Measurements from ENCODE around the gene SIX2. TPM values are rescaled to one million over a fixed set of nuclear protein-coding genes. Genes with fewer than 3 reads are reported as not detected.
"Not testable (repeated sequence)": the region's sequence is repeated elsewhere in the genome, so short reads cannot be mapped to it uniquely, and the experiment has no call there.

Gene SIX2
- polyA plus RNA-seq, 2 donors, result 0.04 to 0.09 TPM

- Histone ChIP-seq H3K4me1 (ENCODE audit: control insufficient read depth in 2 of 2, insufficient read depth in 2 of 2, low read length in 1 of 2) (no peaks in the 10 kb centered on the region), H3K4me3 (ENCODE audit: low read depth in 1 of 2, low read length in 2 of 2) (no peak overlapping the region), H3K27ac (ENCODE audit: low read depth in 2 of 2, low read length in 1 of 2) (no peak overlapping the region), H3K9me3 (ENCODE audit: control insufficient read depth in 2 of 2, insufficient read depth in 1 of 2, low read depth in 1 of 2, low read length in 1 of 2) (no peaks in the 10 kb centered on the region), H3K36me3 (ENCODE audit: control insufficient read depth in 2 of 2, insufficient read depth in 2 of 2, low read length in 1 of 2) (no peaks in the 10 kb centered on the region), H3K27me3 (ENCODE audit: control insufficient read depth in 1 of 2, insufficient read depth in 2 of 2, low read length in 2 of 2) (no peaks in the 10 kb centered on the region)
- WGBS, 2 donors, result 45 to 49% methylated on average over 5 of the region's 6 CpGs
Measured at GRCh38 chr2:45043174-45043573, 33.9 kb upstream of the SIX2 start.

GRCh38 chr2:45042401-45042800 lies 33.1 kb upstream of the SIX2 start:
- H3K27ac ChIP-seq (ENCODE audit: low read depth in 2 of 2, low read length in 1 of 2), result no peak overlapping the region
- H3K4me1 ChIP-seq (ENCODE audit: control insufficient read depth in 2 of 2, insufficient read depth in 2 of 2, low read length in 1 of 2), result no peaks in the 10 kb centered on the region
- H3K36me3 ChIP-seq (ENCODE audit: control insufficient read depth in 2 of 2, insufficient read depth in 2 of 2, low read length in 1 of 2), result no peaks in the 10 kb centered on the region
- no peaks in the 10 kb centered on the region for H3K27me3 ChIP-seq (ENCODE audit: control insufficient read depth in 1 of 2, insufficient read depth in 2 of 2, low read length in 2 of 2)
- WGBS, 2 donors, result 65 to 77% methylated on average over 2 of the region's 2 CpGs
- no peaks in the 10 kb centered on the region for H3K9me3 ChIP-seq (ENCODE audit: control insufficient read depth in 2 of 2, insufficient read depth in 1 of 2, low read depth in 1 of 2, low read length in 1 of 2)
- H3K4me3 ChIP-seq (ENCODE audit: low read depth in 1 of 2, low read length in 2 of 2), result no peak overlapping the region

GRCh38 chr2:45040786-45041185 lies 31.5 kb upstream of the SIX2 start:
- Histone ChIP-seq H3K9me3 (ENCODE audit: control insufficient read depth in 2 of 2, insufficient read depth in 1 of 2, low read depth in 1 of 2, low read length in 1 of 2) (no peaks in the 10 kb centered on the region), H3K4me3 (ENCODE audit: low read depth in 1 of 2, low read length in 2 of 2) (no peak overlapping the region), H3K36me3 (ENCODE audit: control insufficient read depth in 2 of 2, insufficient read depth in 2 of 2, low read length in 1 of 2) (no peaks in the 10 kb centered on the region), H3K4me1 (ENCODE audit: control insufficient read depth in 2 of 2, insufficient read depth in 2 of 2, low read length in 1 of 2) (no peaks in the 10 kb centered on the region), H3K27me3 (ENCODE audit: control insufficient read depth in 1 of 2, insufficient read depth in 2 of 2, low read length in 2 of 2) (no peaks in the 10 kb centered on the region), H3K27ac (ENCODE audit: low read depth in 2 of 2, low read length in 1 of 2) (no peak overlapping the region)

GRCh38 chr2:45039804-45040203 lies 30.6 kb upstream of the SIX2 start:
- WGBS, 2 donors, result 71 to 82% methylated on average over 5 of the region's 5 CpGs
- not testable (repeated sequence) for H3K27ac ChIP-seq (ENCODE audit: low read depth in 2 of 2, low read length in 1 of 2); H3K4me1 ChIP-seq (ENCODE audit: control insufficient read depth in 2 of 2, insufficient read depth in 2 of 2, low read length in 1 of 2)

GRCh38 chr2:45038861-45039260 lies 29.6 kb upstream of the SIX2 start:
- not testable (repeated sequence) for H3K4me1 ChIP-seq (ENCODE audit: control insufficient read depth in 2 of 2, insufficient read depth in 2 of 2, low read length in 1 of 2); H3K27me3 ChIP-seq (ENCODE audit: control insufficient read depth in 1 of 2, insufficient read depth in 2 of 2, low read length in 2 of 2); H3K9me3 ChIP-seq (ENCODE audit: control insufficient read depth in 2 of 2, insufficient read depth in 1 of 2, low read depth in 1 of 2, low read length in 1 of 2); H3K4me3 ChIP-seq (ENCODE audit: low read depth in 1 of 2, low read length in 2 of 2); H3K36me3 ChIP-seq (ENCODE audit: control insufficient read depth in 2 of 2, insufficient read depth in 2 of 2, low read length in 1 of 2); H3K27ac ChIP-seq (ENCODE audit: low read depth in 2 of 2, low read length in 1 of 2)
- WGBS, 2 donors, result 74% methylated on average over 5 of the region's 5 CpGs

More at GRCh38 chr2:45039804-45040203, 30.6 kb upstream of the SIX2 start:
- not testable (repeated sequence) for H3K4me3 ChIP-seq (ENCODE audit: low read depth in 1 of 2, low read length in 2 of 2); H3K27me3 ChIP-seq (ENCODE audit: control insufficient read depth in 1 of 2, insufficient read depth in 2 of 2, low read length in 2 of 2); H3K9me3 ChIP-seq (ENCODE audit: control insufficient read depth in 2 of 2, insufficient read depth in 1 of 2, low read depth in 1 of 2, low read length in 1 of 2); H3K36me3 ChIP-seq (ENCODE audit: control insufficient read depth in 2 of 2, insufficient read depth in 2 of 2, low read length in 1 of 2)

GRCh38 chr2:45033302-45033701 lies 24.1 kb upstream of the SIX2 start:
- Histone ChIP-seq H3K9me3 (ENCODE audit: control insufficient read depth in 2 of 2, insufficient read depth in 1 of 2, low read depth in 1 of 2, low read length in 1 of 2) (peaks cover 0 to 2% of the 10 kb centered on the region in 2 donors), H3K27me3 (ENCODE audit: control insufficient read depth in 1 of 2, insufficient read depth in 2 of 2, low read length in 2 of 2) (no peaks in the 10 kb centered on the region), H3K4me3 (ENCODE audit: low read depth in 1 of 2, low read length in 2 of 2) (no peak overlapping the region), H3K4me1 (ENCODE audit: control insufficient read depth in 2 of 2, insufficient read depth in 2 of 2, low read length in 1 of 2) (no peaks in the 10 kb centered on the region), H3K27ac (ENCODE audit: low read depth in 2 of 2, low read length in 1 of 2) (no peak overlapping the region), H3K36me3 (ENCODE audit: control insufficient read depth in 2 of 2, insufficient read depth in 2 of 2, low read length in 1 of 2) (no peaks in the 10 kb centered on the region)
- WGBS, 2 donors, result 81 to 86% methylated on average over 4 of the region's 4 CpGs

- Histone ChIP-seq H3K9me3 (ENCODE audit: control insufficient read depth in 2 of 2, insufficient read depth in 1 of 2, low read depth in 1 of 2, low read length in 1 of 2) (peaks cover 0 to 2% of the 10 kb centered on the region in 2 donors), H3K36me3 (ENCODE audit: control insufficient read depth in 2 of 2, insufficient read depth in 2 of 2, low read length in 1 of 2) (no peaks in the 10 kb centered on the region), H3K4me3 (ENCODE audit: low read depth in 1 of 2, low read length in 2 of 2) (no peak overlapping the region), H3K4me1 (ENCODE audit: control insufficient read depth in 2 of 2, insufficient read depth in 2 of 2, low read length in 1 of 2) (no peaks in the 10 kb centered on the region), H3K27me3 (ENCODE audit: control insufficient read depth in 1 of 2, insufficient read depth in 2 of 2, low read length in 2 of 2) (no peaks in the 10 kb centered on the region), H3K27ac (ENCODE audit: low read depth in 2 of 2, low read length in 1 of 2) (no peak overlapping the region)
- 72 to 77% methylated on average over 3 of the region's 3 CpGs for WGBS, 2 donors
Measured at GRCh38 chr2:45031028-45031427, 21.8 kb upstream of the SIX2 start.

- 77 to 78% methylated on average over 4 of the region's 4 CpGs for WGBS, 2 donors
Measured at GRCh38 chr2:45030553-45030952, 21.3 kb upstream of the SIX2 start.

GRCh38 chr2:45029215-45029614 lies 20.0 kb upstream of the SIX2 start:
- H3K4me1 ChIP-seq (ENCODE audit: control insufficient read depth in 2 of 2, insufficient read depth in 2 of 2, low read length in 1 of 2), result peaks cover 0 to 2% of the 10 kb centered on the region in 2 donors
- H3K36me3 ChIP-seq (ENCODE audit: control insufficient read depth in 2 of 2, insufficient read depth in 2 of 2, low read length in 1 of 2), result no peaks in the 10 kb centered on the region
- 64 to 71% methylated on average over 6 of the region's 6 CpGs for WGBS, 2 donors
- H3K9me3 ChIP-seq (ENCODE audit: control insufficient read depth in 2 of 2, insufficient read depth in 1 of 2, low read depth in 1 of 2, low read length in 1 of 2), result peaks cover 0 to 2% of the 10 kb centered on the region in 2 donors
- no peaks in the 10 kb centered on the region for H3K27me3 ChIP-seq (ENCODE audit: control insufficient read depth in 1 of 2, insufficient read depth in 2 of 2, low read length in 2 of 2)
- no peak overlapping the region for H3K4me3 ChIP-seq (ENCODE audit: low read depth in 1 of 2, low read length in 2 of 2)
- H3K27ac ChIP-seq (ENCODE audit: low read depth in 2 of 2, low read length in 1 of 2), result no peak overlapping the region

More at GRCh38 chr2:45030553-45030952, 21.3 kb upstream of the SIX2 start:
- no peaks in the 10 kb centered on the region for H3K4me1 ChIP-seq (ENCODE audit: control insufficient read depth in 2 of 2, insufficient read depth in 2 of 2, low read length in 1 of 2)
- peaks cover 0 to 2% of the 10 kb centered on the region in 2 donors for H3K9me3 ChIP-seq (ENCODE audit: control insufficient read depth in 2 of 2, insufficient read depth in 1 of 2, low read depth in 1 of 2, low read length in 1 of 2)
- H3K27ac ChIP-seq (ENCODE audit: low read depth in 2 of 2, low read length in 1 of 2), result no peak overlapping the region
- H3K4me3 ChIP-seq (ENCODE audit: low read depth in 1 of 2, low read length in 2 of 2), result no peak overlapping the region
- H3K27me3 ChIP-seq (ENCODE audit: control insufficient read depth in 1 of 2, insufficient read depth in 2 of 2, low read length in 2 of 2), result no peaks in the 10 kb centered on the region
- no peaks in the 10 kb centered on the region for H3K36me3 ChIP-seq (ENCODE audit: control insufficient read depth in 2 of 2, insufficient read depth in 2 of 2, low read length in 1 of 2)

GRCh38 chr2:45028276-45028675 lies 19.0 kb upstream of the SIX2 start:
- H3K36me3 ChIP-seq (ENCODE audit: control insufficient read depth in 2 of 2, insufficient read depth in 2 of 2, low read length in 1 of 2), result no peaks in the 10 kb centered on the region
- peaks cover 0 to 2% of the 10 kb centered on the region in 2 donors for H3K4me1 ChIP-seq (ENCODE audit: control insufficient read depth in 2 of 2, insufficient read depth in 2 of 2, low read length in 1 of 2)
- no peak overlapping the region for H3K27ac ChIP-seq (ENCODE audit: low read depth in 2 of 2, low read length in 1 of 2)
- H3K27me3 ChIP-seq (ENCODE audit: control insufficient read depth in 1 of 2, insufficient read depth in 2 of 2, low read length in 2 of 2), result no peaks in the 10 kb centered on the region
- H3K4me3 ChIP-seq (ENCODE audit: low read depth in 1 of 2, low read length in 2 of 2), result no peak overlapping the region
- H3K9me3 ChIP-seq (ENCODE audit: control insufficient read depth in 2 of 2, insufficient read depth in 1 of 2, low read depth in 1 of 2, low read length in 1 of 2), result peaks cover 0 to 2% of the 10 kb centered on the region in 2 donors
- 87 to 88% methylated on average over 1 of the region's 1 CpG for WGBS, 2 donors

Data from esophagus (tissue), 2 donors.